HG03139 (cell line): Measurements from ENCODE around the gene CAV1.

Experiments
- ATAC-seq: cut with Tn5 transposase; IDR thresholded peaks from one replicate; pipeline ENCODE4 v1.9.1; 2021; ENCODE audit not compliant: unreplicated experiment

CAV1 gene

DNA sequence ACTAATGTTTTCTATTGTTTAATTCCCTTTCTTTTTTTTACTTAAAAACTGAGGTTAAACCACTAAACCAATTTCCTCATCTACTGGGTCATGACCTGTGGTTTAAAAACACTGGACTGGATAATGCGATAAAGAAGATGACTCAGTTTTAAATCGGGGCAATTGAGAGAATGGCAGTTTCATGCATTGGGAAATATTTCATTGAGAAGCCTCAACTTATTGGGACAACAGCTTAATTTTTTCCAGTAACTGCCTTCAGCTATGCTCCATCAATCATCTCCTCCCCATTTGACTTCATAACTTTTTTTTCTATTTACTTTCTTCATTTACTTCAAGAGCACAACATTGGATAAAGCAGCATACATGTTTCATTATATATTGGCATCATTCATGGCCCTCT, 85.4 kb downstream of the CAV1 start:
- ATAC-seq: no peak

DNA sequence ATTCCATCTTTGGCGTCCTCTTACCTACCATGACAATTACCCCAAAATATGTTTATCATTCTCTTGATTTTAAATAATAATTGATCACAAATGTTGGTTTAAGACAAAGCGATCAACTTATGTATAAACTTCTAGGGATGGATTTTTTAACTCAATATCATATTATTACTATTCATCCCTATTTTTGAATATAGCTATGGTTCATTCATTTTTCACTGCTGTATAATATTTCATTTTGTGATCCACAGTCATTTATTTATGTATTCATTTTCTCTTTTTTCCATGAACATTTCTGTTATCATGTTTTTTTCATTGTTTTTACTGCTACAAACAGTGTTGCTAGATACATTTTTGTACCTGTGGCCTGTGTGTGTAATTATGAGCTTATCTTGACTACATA, 85.9 kb downstream of the CAV1 start:
- no peak for ATAC-seq
